Right atrium auricular region (tissue), 2 donors: ENCODE measurements around the gene ALMS1. TPM values are rescaled to one million over a fixed set of nuclear protein-coding genes. Genes with fewer than 3 reads are reported as not detected.
"Not testable (repeated sequence)": the region's sequence is repeated elsewhere in the genome, so short reads cannot be mapped to it uniquely, and the experiment has no call there.

Experiments
- DNase-seq: peaks from one replicate; pipeline ENCODE4 v3.0.0-alpha.2; 2019; ENCODE audit warnings: low spot score
- H3K27ac ChIP-seq, 2 donors: fragments of 200-600 bp; sonication (generic); 1 replicate in 1 of 2; 2 replicates in 1 of 2; pipeline ENCODE4 v1.5.1; 2016 to 2019
- H3K27me3 ChIP-seq, 2 donors: fragments of 200-600 bp; sonication (generic); one replicate each; pipeline versions ENCODE4 v1.5.1 to v1.6.0; 2017 to 2019
- H3K36me3 ChIP-seq: fragments of 200-600 bp; sonication (generic); one replicate; pipeline ENCODE4 v1.5.1; 2016
- H3K4me1 ChIP-seq, 2 donors: fragments of 200-600 bp; sonication (generic); one replicate each; pipeline versions ENCODE4 v1.5.1 to v1.6.0; 2017 to 2019
- H3K4me3 ChIP-seq, 2 donors: fragments of 200-600 bp; sonication (generic); 1 replicate in 1 of 2; 2 replicates in 1 of 2; pipeline ENCODE4 v1.5.1; 2017 to 2019; ENCODE audit warnings: mild to moderate bottlenecking in 1 of 2, moderate library complexity in 1 of 2
- H3K9me3 ChIP-seq, 2 donors: fragments of 200-600 bp; sonication (generic); one replicate each; pipeline ENCODE4 v1.5.1; 2019
- total RNA-seq, 2 donors: library from RNA; depleted of rRNA; stranded (reverse); fragments of >200 nt; gene quantifications; one replicate each; pipeline ENCODE4 v1.1.0, GENCODE V29; 2016
- TF ChIP-seq, protein P1 (sequence below), 2 donors: fragments of 200-600 bp; sonication (generic); IDR thresholded peaks; one replicate each; pipeline ENCODE4 v1.5.1; 2019; ENCODE audit warnings: antibody characterized with exemption in 2 of 2

Gene ALMS1
- total RNA-seq, 2 donors from 2014 or later = 8.7 to 14.9 TPM

GRCh38 chr2:73575261-73575660 is 189.6 kb downstream of the ALMS1 start:
- TF ChIP-seq, protein P1, sequence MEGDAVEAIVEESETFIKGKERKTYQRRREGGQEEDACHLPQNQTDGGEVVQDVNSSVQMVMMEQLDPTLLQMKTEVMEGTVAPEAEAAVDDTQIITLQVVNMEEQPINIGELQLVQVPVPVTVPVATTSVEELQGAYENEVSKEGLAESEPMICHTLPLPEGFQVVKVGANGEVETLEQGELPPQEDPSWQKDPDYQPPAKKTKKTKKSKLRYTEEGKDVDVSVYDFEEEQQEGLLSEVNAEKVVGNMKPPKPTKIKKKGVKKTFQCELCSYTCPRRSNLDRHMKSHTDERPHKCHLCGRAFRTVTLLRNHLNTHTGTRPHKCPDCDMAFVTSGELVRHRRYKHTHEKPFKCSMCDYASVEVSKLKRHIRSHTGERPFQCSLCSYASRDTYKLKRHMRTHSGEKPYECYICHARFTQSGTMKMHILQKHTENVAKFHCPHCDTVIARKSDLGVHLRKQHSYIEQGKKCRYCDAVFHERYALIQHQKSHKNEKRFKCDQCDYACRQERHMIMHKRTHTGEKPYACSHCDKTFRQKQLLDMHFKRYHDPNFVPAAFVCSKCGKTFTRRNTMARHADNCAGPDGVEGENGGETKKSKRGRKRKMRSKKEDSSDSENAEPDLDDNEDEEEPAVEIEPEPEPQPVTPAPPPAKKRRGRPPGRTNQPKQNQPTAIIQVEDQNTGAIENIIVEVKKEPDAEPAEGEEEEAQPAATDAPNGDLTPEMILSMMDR (IDR thresholded peaks at IDR 0.05) = no peak
- no peak overlapping the region for H3K27ac ChIP-seq
- H3K27me3 ChIP-seq = no peaks in the 10 kb centered on the region
- H3K4me1 ChIP-seq = no peaks in the 10 kb centered on the region
- peaks cover 0 to 5% of the 10 kb centered on the region in 2 donors for H3K9me3 ChIP-seq
- H3K36me3 ChIP-seq = peaks cover 7% of the 10 kb centered on the region
- DNase-seq = no peak
- no peak overlapping the region for H3K4me3 ChIP-seq

GRCh38 chr2:73582364-73582763 is 196.7 kb downstream of the ALMS1 start:
- no peak overlapping the region for H3K4me3 ChIP-seq
- TF ChIP-seq, protein P1 (IDR thresholded peaks at IDR 0.05) = no peak
- no peaks in the 10 kb centered on the region for H3K4me1 ChIP-seq
- peaks cover 7% of the 10 kb centered on the region for H3K36me3 ChIP-seq
- DNase-seq = no peak
- H3K27ac ChIP-seq = no peak overlapping the region
- no peaks in the 10 kb centered on the region for H3K27me3 ChIP-seq
- H3K9me3 ChIP-seq = peaks cover 0 to 5% of the 10 kb centered on the region in 2 donors

DNA sequence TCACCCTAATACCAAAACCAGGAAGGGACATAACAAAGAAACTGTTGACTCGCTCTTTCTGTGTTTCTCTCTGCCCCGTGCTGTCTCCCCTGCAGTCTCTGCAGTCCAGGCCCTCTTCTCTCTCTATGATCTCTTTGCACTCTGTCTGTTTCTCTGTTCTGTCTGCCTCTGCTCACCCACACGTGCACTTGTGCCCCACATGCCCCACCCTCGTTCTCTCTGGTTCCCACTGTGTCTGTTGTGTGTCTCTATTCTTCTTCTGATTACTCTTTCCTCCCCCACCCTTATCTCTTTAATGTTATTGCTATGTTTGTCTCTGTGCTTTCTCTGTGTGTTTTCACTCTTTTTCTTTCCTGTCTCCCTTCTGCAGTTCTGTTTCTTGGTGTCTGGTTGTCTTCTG is 202.5 kb downstream of the ALMS1 start:
- TF ChIP-seq, protein P1 (IDR thresholded peaks at IDR 0.05) = no peak

GRCh38 chr2:73593680-73594079 is 208.0 kb downstream of the ALMS1 start:
- Histone ChIP-seq H3K27ac (no peak overlapping the region), H3K36me3 (no peaks in the 10 kb centered on the region), H3K9me3 (no peaks in the 10 kb centered on the region), H3K4me3 (no peak overlapping the region), H3K27me3 (no peaks in the 10 kb centered on the region), H3K4me1 (no peaks in the 10 kb centered on the region)
- TF ChIP-seq, protein P1 (IDR thresholded peaks at IDR 0.05) = no peak
- no peak for DNase-seq

More for the DNA sequence above, 202.5 kb downstream of the ALMS1 start:
- Histone ChIP-seq H3K4me3 (no peak overlapping the region), H3K4me1 (no peaks in the 10 kb centered on the region), H3K9me3 (no peaks in the 10 kb centered on the region), H3K36me3 (no peaks in the 10 kb centered on the region), H3K27me3 (no peaks in the 10 kb centered on the region), H3K27ac (no peak overlapping the region)
- no peak for DNase-seq

DNA sequence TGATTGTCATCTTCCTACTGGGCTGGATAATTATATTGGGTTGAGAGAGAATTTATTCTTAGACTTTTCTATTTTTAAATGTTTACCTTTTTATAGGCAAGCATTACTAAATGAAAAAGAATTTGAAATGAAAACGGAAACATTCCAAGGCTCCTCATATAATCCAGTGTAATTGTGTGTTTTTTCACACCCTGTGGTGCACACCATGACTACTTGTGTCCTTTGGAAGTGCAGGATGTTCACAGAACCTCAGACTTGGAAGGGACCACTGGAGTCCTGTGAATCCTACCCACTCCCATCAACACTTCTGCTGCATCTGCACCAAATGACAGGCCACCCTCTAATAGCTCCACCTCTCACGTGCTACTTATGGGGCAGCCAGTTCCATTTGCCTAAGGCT is 208.6 kb downstream of the ALMS1 start:
- TF ChIP-seq, protein P1 (IDR thresholded peaks at IDR 0.05) = no peak
- no peaks in the 10 kb centered on the region for H3K4me1 ChIP-seq
- H3K4me3 ChIP-seq = no peak overlapping the region
- no peak for DNase-seq
- H3K27ac ChIP-seq = no peak overlapping the region
- H3K9me3 ChIP-seq = no peaks in the 10 kb centered on the region
- no peaks in the 10 kb centered on the region for H3K36me3 ChIP-seq
- H3K27me3 ChIP-seq = no peaks in the 10 kb centered on the region

- Histone ChIP-seq H3K9me3 (no peaks in the 10 kb centered on the region), H3K4me1 (no peaks in the 10 kb centered on the region), H3K36me3 (peaks cover 15% of the 10 kb centered on the region), H3K27ac (no peak overlapping the region), H3K4me3 (no peak overlapping the region), H3K27me3 (no peaks in the 10 kb centered on the region)
- TF ChIP-seq, protein P1 (IDR thresholded peaks at IDR 0.05) = no peak
- DNase-seq = no peak
Observed at GRCh38 chr2:73601780-73602179, 216.1 kb downstream of the ALMS1 start.

- peaks cover 15% of the 10 kb centered on the region for H3K36me3 ChIP-seq
- not testable (repeated sequence) for H3K27ac ChIP-seq, H3K4me3 ChIP-seq, H3K9me3 ChIP-seq, DNase-seq, H3K4me1 ChIP-seq, H3K27me3 ChIP-seq
Observed at GRCh38 chr2:73603099-73603588, 217.5 kb downstream of the ALMS1 start.

- not testable (repeated sequence) for H3K9me3 ChIP-seq, H3K4me3 ChIP-seq, H3K27me3 ChIP-seq, DNase-seq, H3K27ac ChIP-seq, H3K4me1 ChIP-seq
- peaks cover 15% of the 10 kb centered on the region for H3K36me3 ChIP-seq
Observed at GRCh38 chr2:73604589-73604988, 219.0 kb downstream of the ALMS1 start.
